Right renal cortex interstitium (tissue), 3 donors: ENCODE data around the gene ADORA1. TPM values are rescaled to one million over a fixed set of nuclear protein-coding genes. Genes with fewer than 3 reads are reported as not detected.

ENCODE experiments used
- DNase-seq, 3 donors: peaks; one replicate each; pipeline ENCODE4 v3.0.0-alpha.2; 2013; ENCODE audit warnings: low read depth in 3 of 3, low spot score in 2 of 3
- polyA plus RNA-seq, 3 donors: library from polyadenylated mRNA; unstranded; fragments of 120-200 nt; gene quantifications; one replicate each; pipeline ENCODE4 v1.2.1, GENCODE V29; 2013; ENCODE audit not compliant: insufficient read length in 3 of 3

Gene ADORA1
- polyA plus RNA-seq, 3 donors = 5.2 to 8.0 (median 6.4) TPM

- DNase-seq = no peak
Measured at GRCh38 chr1:203138066-203138465, 10.5 kb downstream of the ADORA1 start.

- DNase-seq = no peak
Measured at GRCh38 chr1:203139976-203140475, 12.5 kb downstream of the ADORA1 start.

- DNase-seq = no peak
Measured at GRCh38 chr1:203140743-203141520, 13.4 kb downstream of the ADORA1 start.

- DNase-seq = no peak
Measured at GRCh38 chr1:203142124-203142523, 14.6 kb downstream of the ADORA1 start.

DNA sequence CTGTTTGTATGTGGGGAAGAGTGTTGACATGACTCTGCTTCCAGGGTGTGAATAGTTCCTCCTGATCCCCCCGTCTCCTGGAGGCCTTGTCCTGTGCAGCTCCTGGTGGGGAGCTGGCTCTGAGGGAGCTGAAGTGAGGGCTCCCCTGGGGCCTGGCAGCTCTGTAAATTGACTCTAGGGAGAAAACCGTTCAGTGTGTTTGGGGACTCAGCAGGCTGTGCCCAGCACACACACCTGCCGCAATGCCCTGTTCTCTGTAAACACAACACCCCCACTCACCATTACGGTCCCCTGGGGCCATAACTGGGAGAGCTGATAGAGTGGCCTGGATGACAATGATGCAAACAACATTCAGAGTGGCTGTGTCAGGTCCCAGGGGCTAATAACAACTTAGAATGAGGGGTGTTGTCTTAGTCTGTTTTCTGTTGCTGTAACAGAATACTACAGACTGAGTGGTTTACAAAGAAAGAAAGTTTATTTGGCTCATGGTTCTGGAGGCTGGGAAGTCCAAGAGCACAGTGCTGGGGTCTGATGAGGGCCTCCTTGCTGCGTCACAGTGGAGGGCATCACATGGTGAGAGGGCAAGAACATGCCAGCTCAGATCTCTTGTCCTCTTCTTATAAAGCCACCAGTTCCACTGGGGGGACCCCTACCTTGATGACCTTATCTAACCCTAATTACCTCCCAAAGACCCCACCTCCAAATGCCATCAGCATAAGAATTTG, 15.3 kb downstream of the ADORA1 start:
- no peak for DNase-seq

GRCh38 chr1:203143641-203144040, 16.1 kb downstream of the ADORA1 start:
- DNase-seq = no peak

GRCh38 chr1:203144661-203145060, 17.1 kb downstream of the ADORA1 start:
- DNase-seq = no peak

DNA sequence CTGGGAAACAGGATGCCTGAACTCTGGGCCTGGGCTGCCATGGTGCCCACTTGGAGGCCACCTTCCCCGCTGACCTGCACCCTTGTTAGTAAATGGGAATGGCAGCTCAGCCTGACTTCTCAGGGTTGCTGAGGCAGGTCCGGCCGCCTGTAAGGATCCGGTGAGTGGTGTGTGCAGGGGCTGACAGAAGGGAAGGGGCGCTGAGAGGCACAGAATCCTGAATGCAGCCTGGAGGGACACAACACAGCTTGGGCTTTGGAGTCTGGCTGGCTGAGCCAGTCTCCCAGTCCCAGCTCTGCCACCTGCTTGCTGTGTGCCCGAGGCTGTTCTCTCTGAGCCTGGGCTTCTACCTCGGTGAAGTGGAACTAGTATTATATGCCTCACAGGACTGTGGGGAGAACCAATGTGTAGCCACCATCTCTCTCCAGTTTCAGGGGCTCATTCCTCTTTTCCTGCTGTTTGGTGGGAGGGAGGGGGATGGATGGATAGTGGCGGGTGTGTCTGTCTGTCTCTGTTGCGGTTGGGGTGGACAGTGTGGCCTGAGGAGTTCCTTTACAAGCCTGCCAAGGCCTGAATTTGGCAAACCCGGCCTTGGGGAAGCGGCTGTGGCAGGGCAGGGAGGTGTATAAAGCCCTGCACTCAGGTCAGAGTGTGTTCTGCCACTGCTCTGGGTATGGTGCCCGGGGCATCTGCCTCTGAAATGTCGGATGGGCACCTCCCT, 18.0 kb downstream of the ADORA1 start:
- DNase-seq = no peak

DNA sequence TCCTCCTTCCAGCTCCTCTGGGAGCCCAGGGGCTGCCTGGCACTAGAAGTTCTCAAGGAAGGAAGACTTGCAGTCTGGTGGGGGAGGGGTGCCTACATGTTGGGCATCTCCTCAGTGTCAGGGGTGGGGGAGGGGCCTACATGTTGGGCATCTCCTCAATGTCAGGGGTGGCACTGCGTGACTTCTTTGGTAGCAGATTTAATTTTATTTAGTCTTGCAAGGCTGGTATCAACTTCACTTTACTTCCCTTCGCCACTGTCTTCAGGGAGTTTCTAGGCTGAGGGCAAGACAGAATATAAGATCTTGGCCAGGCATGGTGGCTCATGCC, 18.5 kb downstream of the ADORA1 start:
- DNase-seq = no peak

DNA sequence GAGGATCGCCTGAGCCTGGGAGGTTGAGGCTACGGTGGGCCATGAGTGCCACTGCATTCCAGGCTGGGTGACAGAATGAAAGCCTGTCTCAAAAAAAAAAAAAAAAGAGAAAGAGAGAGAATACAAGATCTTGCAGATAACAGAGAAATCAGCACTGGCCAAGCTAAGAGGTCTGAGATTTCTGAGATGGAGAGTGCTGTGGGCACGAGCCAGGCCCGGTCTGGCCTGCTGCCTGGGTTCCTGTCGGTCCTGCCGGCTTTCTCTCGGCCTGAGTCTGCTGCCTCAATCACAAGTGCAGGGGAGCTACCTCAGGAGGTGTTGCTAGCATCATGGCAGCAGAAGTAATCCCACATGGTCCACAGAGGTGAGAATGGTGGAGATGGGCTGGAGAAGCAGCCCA, 19.0 kb downstream of the ADORA1 start:
- DNase-seq = no peak

GRCh38 chr1:203147376-203147775, 19.9 kb downstream of the ADORA1 start:
- no peak for DNase-seq

GRCh38 chr1:203148127-203148526, 20.6 kb downstream of the ADORA1 start:
- DNase-seq = no peak

- no peak for DNase-seq
Measured at GRCh38 chr1:203148579-203148978, 21.1 kb downstream of the ADORA1 start.

- no peak for DNase-seq
Measured at GRCh38 chr1:203149188-203149840, 21.8 kb downstream of the ADORA1 start.

DNA sequence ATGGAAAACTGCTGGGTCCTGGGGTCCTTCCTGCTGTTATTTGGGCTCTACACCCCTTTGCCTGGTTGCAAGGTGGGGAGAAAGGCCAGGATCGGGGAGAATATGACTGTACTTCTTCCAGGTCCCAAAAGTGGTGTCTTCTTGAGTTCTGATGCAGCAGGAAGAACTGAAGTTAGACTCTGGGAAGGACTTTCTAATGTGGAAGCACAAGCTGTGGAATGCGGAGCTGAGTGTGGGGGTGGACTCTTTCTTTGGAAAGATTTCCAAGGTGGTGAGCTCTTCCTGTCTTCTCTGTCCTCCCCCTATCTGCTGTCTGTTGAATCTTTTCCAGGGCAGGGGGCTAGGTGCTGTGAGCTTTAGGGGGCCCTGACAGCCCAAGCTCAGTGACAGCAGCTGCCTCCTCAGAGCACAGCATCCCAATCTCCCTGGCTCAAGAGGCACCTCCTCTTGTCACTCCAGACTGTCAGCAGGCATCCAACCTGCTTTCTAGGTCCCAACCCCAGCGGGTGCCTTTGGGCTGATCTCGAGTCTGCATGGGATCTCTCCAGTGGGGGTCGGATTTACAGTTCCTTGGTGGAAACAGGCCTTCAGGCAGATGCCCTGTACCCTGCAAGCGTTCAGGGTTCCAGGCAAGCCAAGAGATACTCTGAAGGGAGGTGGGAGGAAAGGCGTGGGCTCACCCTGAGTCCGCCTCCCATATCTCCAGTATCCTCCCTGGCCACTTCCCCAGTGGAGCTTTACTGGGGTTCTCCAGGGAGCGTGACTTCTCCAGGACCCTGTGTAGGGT, 23.2 kb downstream of the ADORA1 start:
- no peak for DNase-seq

DNA sequence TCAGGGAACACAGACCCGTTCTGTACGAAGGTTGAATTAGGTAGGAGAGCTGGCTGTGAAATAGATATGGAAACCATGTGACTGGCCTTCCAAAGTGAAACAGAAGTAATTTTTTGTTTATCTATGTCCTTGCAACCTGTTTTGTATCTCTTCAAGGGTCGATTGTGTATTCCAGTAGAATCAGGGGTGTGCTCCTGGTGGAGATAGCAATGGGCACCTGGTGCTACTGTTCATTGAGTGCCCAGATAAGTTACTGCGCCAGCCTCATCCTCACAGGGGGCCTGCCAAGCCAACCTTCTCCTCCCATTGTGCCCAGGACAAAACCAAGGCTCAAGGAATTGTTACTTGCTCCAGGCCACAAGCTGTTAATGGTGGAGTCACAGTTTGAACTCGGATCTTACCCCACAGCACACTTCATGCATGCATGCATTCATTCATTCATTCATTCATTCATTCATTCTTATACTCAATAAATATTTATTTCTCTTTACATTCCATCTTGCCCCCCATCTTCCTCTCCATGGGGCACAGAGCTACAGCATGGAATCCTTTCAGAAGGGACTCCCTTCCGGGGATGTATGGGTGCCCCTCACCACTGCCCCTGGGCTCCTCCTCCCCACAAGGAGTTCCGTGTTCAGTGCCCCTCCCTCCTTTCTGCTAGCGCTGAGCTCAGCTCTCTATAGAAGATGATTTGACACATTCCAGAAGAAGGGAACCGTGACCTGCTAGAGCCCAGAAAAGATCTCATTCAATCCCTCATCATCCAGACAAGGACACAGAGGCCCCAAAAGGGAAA, 24.0 kb downstream of the ADORA1 start:
- DNase-seq = no peak

DNA sequence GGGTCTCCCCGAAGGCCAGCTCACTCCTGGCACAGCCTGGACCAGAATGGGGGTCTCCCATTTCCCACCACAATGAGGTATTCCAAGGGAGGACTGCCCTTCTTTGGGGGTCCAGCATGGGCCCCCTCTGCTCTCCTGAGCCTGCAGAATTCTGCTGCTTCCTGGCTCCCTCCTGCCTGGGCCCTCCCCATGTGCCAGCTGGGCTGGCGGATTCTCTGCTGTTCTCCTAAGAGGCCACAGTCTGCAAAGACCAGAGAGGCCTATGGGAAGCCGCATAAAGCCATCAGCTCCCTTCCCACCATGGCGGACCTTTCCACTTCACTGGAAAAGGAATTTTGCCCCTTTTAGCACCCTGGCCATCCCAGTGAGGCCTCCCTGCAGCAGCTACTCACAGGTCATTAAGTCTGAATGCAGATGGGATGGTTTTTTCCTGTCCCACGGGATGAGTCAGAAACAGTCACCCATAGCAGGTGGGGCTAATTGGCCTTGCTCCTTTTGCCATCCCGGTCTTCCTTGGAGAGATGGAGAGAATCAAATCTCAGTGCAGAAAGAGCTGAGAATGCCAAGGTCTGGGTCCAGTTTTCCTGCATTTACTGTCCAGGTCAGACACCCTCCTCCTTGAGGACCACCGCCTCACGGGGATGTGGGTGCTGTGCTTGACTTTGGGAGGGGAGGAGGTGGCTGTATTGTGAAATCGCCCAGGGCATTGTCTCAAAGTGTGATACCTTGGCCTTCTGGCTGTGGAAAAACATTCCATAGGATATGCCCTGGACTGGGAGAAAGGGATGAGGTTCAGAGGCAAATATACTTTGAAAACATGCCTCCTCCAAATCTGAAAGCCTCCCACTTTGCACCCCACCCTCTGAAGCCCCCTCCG, 24.9 kb downstream of the ADORA1 start:
- no peak for DNase-seq
